ENCODE data around the gene CTXN2.
A peak's percentile ranks its signal among the peaks of the same experiment; 100 is the strongest.

CTXN2 gene

GRCh38 chr15:48191574-48192225 lies at the start of gene CTXN2:
Gene CTXN2, plus strand, starts transcription at chr15:48191665. Its CDS starts 9,636 bp downstream, at chr15:48201301.
- no peak for DNase-seq (ENCODE audit: low read depth)

DNA sequence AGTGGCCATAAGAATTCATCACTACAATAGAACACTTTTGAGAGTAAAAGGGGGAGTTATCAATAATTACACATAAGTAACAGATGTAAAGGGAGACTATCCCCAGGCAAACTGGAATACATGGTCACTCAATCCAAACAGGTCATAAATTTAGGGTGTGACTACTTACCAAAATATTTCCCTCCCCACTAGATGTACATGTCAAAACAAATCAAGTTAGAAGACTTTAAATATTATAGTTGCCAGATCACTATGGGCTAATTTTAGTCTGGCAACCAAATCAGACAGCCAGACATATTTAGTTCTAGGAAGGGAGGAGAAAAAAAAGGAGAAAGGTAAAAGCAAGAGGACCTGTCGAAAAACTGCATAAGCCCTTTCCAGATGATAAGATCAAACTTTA lies 47.6 kb upstream of the CTXN2 start:
- no peak for DNase-seq (ENCODE audit: low read depth)

DNA sequence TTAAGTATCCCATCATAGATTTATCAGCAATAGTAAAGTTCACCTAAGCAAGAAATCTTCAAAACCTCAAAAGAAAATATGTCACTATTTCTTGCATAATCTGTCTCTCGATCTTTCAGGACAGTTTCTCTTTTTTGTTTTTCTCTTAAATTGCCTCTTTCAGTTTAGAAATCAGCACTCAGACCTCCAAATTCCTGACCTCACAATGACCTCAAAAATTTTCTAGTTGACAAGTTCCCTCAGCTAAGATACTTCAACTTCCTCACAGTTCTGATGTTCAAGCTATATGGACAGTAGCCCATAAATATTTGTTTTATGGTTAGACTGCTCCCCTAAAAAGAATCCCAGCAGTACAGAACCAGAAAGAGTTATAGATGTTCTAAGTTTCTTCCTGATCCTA lies 46.6 kb upstream of the CTXN2 start:
- no peak for DNase-seq (ENCODE audit: low read depth)

GRCh38 chr15:48145923-48146322 lies 45.5 kb upstream of the CTXN2 start:
- DNase-seq (ENCODE audit: low read depth), result no peak

DNA sequence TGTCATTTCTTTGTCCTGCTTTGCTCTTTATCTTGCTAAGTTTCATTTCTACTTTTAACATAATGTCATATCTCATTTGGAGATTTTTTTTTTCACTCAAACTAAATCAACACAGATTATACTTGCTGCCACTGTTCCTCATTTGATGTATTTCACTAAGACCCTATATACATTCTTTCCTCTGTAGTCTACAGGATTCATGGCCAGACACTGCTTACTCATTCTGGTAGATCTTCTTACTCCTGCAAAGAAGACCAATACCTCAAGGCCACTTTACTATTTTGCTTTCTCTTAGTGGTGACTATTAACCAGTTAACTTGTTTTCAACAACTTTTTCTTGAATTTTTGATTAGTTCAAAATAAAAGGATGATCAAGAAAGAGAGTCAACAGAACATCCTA lies 44.1 kb upstream of the CTXN2 start:
- DNase-seq (ENCODE audit: low read depth), result no peak

DNA sequence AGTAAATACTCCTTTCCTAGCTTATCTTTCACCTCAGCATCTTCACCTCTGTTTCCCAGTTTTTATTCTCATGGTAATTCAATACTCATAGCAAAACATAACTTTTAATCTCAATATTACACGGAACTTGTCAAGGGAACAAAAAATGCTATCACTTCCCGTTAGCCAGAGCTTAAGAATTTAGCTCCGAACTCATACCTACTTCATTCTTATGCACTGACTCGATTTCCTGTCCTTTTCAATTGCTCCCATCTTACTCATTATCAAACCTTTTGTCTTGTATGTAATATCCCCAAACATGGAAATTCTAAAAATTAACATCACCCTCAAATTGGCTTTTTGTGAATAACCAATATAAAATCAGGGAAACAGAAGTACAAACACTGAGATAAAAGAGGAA lies 41.6 kb upstream of the CTXN2 start:
- no peak for DNase-seq (ENCODE audit: low read depth)

GRCh38 chr15:48153526-48153925 lies 37.9 kb upstream of the CTXN2 start:
- no peak for DNase-seq (ENCODE audit: low read depth)

GRCh38 chr15:48168616-48169015 lies 22.8 kb upstream of the CTXN2 start:
- no peak for DNase-seq (ENCODE audit: low read depth)

- no peak for DNase-seq (ENCODE audit: low read depth)
Observed at GRCh38 chr15:48170981-48171380, 20.5 kb upstream of the CTXN2 start.

DNA sequence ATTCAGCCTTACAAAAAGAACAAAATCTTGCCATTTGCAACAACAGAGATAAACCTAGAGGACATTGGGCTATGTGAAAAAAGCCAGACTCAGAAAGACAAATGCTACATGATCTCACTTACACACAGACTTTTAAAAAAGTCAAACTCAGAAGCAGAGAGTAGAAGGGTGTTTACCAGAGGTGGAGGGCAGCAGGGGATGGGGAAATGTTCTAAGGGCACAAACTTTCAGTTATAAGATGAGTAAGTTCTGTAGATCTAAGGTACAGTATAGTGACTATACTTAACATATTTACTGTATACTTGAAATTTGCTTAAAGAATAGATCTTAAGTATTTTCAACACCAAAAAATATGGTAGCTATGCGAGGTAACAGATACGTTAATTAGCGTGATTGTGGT lies 16.3 kb upstream of the CTXN2 start:
- DNase-seq (ENCODE audit: low read depth), result no peak

- DNase-seq (ENCODE audit: low read depth), result no peak
Observed at GRCh38 chr15:48176112-48176511, 15.4 kb upstream of the CTXN2 start.

DNA sequence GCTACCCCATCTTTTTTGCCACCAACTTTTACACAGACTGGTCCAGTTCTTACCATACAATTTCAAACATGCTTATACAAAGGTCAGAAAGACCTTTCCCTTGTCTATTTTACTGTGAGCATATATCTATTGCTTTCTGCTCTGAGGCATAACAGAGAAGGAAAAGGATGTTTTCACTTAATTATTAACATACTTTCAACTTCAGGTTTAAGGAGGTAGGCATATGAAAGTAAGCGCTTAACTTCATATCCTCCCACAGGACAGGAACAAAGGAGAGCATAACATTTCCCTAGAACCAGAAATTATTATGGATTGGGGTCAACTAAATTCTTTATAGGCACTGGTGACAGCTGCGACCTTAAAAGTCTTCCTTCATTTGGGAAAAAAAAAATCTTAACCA lies 14.5 kb upstream of the CTXN2 start:
- DNase-seq (ENCODE audit: low read depth), result no peak

DNA sequence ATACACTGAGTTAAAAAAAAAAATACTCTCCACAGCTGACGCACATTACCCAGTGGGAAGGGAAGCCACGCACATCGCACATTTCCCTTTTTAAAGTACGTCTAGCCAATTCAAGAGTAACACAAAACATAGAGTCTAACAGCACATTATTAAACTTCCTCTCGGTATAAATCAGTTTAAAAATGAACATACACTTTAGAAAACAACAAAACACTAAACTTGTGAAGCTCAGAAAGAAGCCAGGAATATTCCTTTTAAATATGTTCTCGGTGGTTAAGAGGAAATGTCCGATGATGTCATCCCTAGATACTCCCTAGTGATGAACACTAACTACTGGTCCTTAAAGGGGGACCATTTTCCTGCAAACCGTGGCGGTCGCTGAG lies 14.1 kb upstream of the CTXN2 start:
- DNase-seq (ENCODE audit: low read depth), result no peak

DNA sequence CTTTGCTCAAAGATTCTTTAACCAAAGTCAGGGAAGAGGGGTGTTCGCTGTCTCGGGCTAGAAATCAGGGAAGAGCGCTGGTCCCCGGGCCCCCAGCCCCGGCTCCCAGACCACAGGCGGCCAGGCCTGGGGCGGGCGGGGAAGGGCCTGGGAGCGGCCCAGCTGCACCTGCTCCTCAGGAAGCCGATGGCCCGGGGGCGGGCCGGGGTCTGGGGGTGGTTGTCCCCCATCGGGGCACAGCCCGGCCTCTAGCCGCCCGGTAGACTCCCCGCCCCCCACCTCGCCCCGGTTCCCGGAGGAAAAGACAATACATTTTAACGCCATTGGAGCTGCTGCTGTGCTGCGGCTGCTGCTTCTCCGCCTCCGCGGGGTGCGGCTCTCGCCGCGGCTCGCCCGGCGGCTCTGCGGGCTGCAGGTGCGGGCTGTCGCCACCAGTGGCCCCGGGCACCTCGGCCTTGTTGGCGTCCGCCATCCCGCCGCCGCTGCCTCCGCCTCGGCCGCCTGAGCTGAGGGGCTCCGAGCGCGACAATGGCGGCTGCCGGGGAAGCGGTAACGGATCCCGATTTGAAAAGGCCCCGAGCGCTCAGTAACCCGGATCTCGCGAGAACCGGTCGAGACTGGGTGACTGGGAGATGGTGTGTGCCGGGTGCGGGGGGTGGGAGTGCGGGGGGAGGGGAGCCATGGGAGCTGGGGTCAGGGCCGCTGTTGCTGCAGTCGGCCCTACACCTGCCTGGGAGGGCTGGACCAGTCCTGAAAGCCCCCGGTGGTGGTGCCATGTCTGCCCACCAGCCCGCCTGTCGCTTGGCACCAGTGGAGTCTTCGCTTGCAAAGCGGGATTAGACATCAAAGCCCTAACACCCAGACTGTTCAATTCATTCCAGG lies 13.5 kb upstream of the CTXN2 start, which contains the start of gene MYEF2:
TSS of gene MYEF2 (minus strand) at position 530 of the 882 bp plus-strand sequence. CDS start at position 472, 58 bp downstream.
- peak; percentile 34 for DNase-seq (ENCODE audit: low read depth)

DNA sequence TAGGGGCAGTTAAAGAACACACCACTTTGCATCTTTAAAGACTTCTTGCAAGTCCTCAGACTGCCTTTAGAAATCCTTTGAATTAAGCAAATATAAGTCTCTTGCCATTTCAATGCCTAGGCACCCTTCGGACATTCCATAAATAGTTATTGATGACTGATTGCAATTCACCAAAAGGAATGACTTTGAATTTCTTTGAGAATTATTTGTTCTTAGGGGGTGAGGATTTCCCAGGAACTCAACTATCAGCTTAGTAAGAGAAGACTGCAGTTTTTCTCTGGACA lies 12.9 kb upstream of the CTXN2 start:
- DNase-seq (ENCODE audit: low read depth), result no peak

DNA sequence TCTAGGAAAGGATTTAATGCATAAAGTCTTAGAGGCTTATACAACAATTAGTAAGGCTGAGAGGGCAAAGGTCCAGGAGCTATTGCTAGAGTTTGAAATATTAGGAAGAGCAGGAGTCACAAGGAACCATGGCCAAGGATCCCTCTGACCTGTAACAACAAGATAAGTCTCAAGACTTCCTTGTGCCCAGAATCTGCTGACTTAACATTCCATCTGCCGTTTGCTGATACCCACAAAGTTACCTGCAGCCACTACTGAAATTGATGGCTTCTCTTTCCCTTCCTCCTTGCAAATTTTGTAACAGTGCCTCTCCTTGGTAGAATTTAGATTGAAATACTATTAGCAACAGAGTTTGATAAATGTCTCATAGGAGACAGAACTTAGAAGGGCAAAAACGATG lies 8.7 kb upstream of the CTXN2 start:
- DNase-seq (ENCODE audit: low read depth), result no peak

GRCh38 chr15:48185529-48185928 lies 5.9 kb upstream of the CTXN2 start:
- no peak for DNase-seq (ENCODE audit: low read depth)

- no peak for DNase-seq (ENCODE audit: low read depth)
Observed at GRCh38 chr15:48186271-48186670, 5.2 kb upstream of the CTXN2 start.

DNA sequence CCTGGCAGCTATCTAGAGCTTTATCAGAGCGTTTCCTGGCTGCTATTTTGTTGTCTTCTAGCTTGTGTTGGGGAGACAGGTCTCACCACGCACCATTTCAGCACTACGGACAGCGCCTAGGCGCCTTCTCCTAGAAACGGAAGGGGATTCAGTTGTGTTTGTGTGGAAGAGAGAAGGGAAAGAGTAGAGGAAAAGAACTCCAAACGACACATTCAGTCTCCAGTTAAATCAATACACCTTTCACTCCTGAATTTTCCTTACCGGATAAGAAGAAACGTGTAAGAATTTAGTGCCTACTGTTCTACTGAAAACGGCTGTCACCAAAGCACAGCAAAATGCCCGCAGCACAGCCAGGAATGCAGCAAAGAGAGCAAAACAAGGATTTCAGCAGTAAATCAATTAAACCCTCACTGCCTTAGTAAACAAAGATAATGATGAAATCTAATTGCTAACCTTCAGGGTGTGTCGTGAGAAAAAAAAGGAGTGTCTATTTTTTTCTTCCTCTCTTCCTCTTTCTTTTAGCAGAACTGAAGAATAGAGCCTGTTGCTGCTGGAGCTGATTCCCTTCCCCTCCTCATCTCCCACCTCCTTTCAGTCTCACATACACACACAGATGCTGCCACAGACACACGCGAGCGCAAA lies 412 bp upstream of the CTXN2 start:
- DNase-seq (ENCODE audit: low read depth), result no peak

DNA sequence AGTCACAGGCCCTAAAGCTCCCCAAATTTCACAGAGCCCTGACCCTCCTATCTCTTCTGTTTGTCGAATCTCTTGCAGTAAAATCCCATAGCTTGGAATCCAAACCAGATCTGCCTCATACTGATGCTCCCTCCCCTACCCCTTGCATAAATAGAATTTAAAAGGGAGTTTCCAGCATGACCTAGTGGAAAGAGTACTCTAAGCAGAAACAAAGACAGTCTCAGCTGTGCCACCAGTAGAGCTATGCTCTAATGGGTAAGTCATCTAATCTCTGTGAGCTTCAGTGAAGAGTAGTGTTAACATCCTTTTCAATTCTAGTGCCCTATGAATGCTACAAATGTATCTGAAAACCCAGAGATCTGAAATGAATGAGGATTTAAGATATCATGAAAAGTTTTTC lies 10.6 kb downstream of the CTXN2 start:
- no peak for DNase-seq (ENCODE audit: low read depth)

GRCh38 chr15:48205981-48206380 lies 14.5 kb downstream of the CTXN2 start, which contains the start of gene SLC12A1:
Gene SLC12A1, plus strand, starts transcription at chr15:48206302. Its CDS starts 1,418 bp downstream, at chr15:48207720.
- no peak for DNase-seq (ENCODE audit: low read depth)

DNA sequence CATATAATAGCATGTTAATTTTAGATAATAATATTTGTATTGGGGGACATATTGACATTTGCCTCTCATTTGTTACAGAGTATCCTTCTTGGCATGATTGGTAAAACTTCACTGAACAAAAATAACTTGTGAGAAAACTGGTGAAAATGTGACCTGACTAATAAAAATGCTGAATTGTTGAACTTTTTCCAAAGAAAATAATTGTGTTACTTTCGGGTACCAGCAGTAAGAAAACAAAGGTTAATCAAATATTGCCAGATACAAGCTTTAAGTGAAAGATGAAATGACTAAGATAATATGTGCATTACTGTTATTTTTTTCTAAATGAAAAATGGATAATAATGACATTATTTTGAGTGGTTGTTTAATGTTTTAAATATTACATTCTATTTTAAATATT lies 29.8 kb downstream of the CTXN2 start:
- DNase-seq (ENCODE audit: low read depth), result no peak

DNA sequence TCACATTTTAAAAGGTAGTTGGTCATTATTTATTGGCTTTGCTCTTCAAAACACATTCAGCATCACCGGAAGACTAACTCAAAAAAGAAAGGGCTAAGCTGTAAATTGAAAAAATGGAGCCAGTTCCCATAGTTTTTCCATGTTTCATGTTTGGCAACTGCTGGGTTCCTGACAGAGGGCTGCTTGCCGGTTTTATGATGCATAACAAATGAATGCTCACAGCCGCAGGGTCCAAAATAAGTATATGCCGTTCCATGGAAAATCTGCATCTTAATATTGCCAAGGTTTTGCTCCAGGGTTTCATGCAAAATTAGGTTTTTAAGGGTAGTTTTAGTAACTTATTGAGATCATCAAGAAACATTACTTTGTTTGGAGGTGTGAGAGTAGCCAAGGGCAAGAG lies 30.4 kb downstream of the CTXN2 start:
- no peak for DNase-seq (ENCODE audit: low read depth)
